CD4-positive, alpha-beta T cell treated with Interleukin-6 for 4 hours (primary cell): ENCODE results near the gene RBM11.

Experiments used
- DNase-seq: peaks from one replicate; pipeline ENCODE4 v3.0.0-alpha.2; 2020; ENCODE audit warnings: mixed read lengths

RBM11 gene

DNA sequence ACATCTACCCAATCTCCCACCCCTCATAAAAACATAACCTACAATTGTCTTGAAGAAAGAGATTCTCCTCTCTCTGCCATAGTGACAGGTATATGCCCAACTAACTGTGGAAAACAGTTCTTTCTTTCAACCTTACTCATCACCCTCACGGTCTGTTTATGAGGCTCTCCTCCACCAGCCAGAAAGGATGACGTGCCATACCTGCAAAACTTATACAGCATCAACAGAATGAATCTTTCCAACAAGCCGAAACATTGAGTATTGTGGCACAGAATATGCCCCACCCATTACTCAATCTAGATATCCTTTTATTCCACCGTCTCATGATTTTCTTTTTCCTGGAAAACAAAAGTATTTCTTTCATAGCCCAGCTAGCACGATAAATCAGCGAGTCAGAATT is 55.7 kb downstream of the RBM11 start:
- DNase-seq: no peak

- DNase-seq: no peak
Observed at GRCh38 chr21:14273736-14274538, 58.0 kb downstream of the RBM11 start.

DNA sequence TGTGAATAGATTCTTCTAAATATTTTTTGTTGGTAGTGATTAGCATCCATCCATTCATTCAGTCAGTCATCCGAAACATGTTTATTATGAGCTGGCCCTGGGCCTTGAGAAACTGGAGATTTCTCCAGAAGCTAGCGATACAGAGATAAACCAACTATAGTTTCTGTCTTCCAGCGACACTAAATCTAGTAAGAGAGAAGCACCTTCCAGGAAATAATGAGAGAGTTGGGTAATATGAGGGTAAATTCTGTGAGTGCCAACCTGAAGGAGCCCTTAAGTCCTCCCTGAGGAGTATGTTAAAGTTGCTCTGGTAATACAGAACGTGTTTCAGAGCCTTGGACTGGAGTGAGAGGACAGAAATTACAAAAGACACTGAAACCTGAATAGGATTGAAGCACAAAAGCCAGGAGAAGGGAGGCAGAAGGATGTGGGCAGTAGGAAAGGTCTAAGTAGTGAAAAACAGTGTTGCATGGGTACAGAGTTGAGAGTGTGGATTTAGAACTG is 59.8 kb downstream of the RBM11 start:
- no peak for DNase-seq
